Amygdala (tissue), 56 donors: Measurements from ENCODE around the gene ZNF678.
"Not testable (repeated sequence)": the region's sequence is repeated elsewhere in the genome, so short reads cannot be mapped to it uniquely, and the experiment has no call there.

Source experiments
- DNase-seq, 56 donors: peaks; one replicate each; lab custom pipeline; 2025; lab: John Stamatoyannopoulos, UW

ZNF678 gene

GRCh38 chr1:227549892-227550291 lies 13.5 kb upstream of the ZNF678 start:
- no peak for DNase-seq

- DNase-seq: not testable (repeated sequence)
These were observed 11.5 kb upstream of the ZNF678 start for GRCh38 chr1:227551881-227552280.

- no peak for DNase-seq
These were observed 7.1 kb upstream of the ZNF678 start for GRCh38 chr1:227556288-227556687.

GRCh38 chr1:227557962-227558725 lies 5.2 kb upstream of the ZNF678 start:
- DNase-seq: no peak

- DNase-seq: no peak
These were observed 4.6 kb upstream of the ZNF678 start for GRCh38 chr1:227558732-227559262.

GRCh38 chr1:227559499-227559898 lies 3.9 kb upstream of the ZNF678 start:
- no peak for DNase-seq

- no peak for DNase-seq
These were observed 3.4 kb upstream of the ZNF678 start for GRCh38 chr1:227559926-227560325.

- peak in 1 of 56 donors; percentile 14 for DNase-seq
These were observed 2.8 kb upstream of the ZNF678 start for GRCh38 chr1:227560393-227561173.

GRCh38 chr1:227561241-227561907 lies 2.0 kb upstream of the ZNF678 start:
- DNase-seq: no peak

- DNase-seq: no peak
These were observed 1.3 kb upstream of the ZNF678 start for GRCh38 chr1:227562037-227562436.

- no peak for DNase-seq
These were observed 428 bp upstream of the ZNF678 start for GRCh38 chr1:227562933-227563323.

GRCh38 chr1:227567256-227567655 lies 3.9 kb downstream of the ZNF678 start:
- no peak for DNase-seq

- DNase-seq: no peak
These were observed 5.2 kb downstream of the ZNF678 start for GRCh38 chr1:227568593-227568992.

GRCh38 chr1:227572752-227573151 lies 9.4 kb downstream of the ZNF678 start:
- no peak for DNase-seq

GRCh38 chr1:227574926-227575325 lies 11.6 kb downstream of the ZNF678 start:
- DNase-seq: no peak

- no peak for DNase-seq
These were observed 12.8 kb downstream of the ZNF678 start for GRCh38 chr1:227576189-227576588.

- DNase-seq: no peak
These were observed 14.1 kb downstream of the ZNF678 start for GRCh38 chr1:227577500-227577899.

GRCh38 chr1:227583354-227583753 lies 20.0 kb downstream of the ZNF678 start:
- no peak for DNase-seq

- no peak for DNase-seq
These were observed 23.4 kb downstream of the ZNF678 start for GRCh38 chr1:227586733-227587132.

GRCh38 chr1:227587968-227588367 lies 24.6 kb downstream of the ZNF678 start:
- DNase-seq: no peak

GRCh38 chr1:227588769-227589168 lies 25.4 kb downstream of the ZNF678 start:
- DNase-seq: not testable (repeated sequence)
